Stimulated activated CD4-positive, alpha-beta T cell treated with anti-CD3 and anti-CD28 coated beads, Interleukin-1b, Interleukin-23, amount 100 ng/mL, for 48 hours (primary cell): Measurements from ENCODE around the gene PDZD7.

Source experiments
- DNase-seq: peaks from one replicate; pipeline ENCODE4 v3.0.0-alpha.2; 2020

PDZD7 gene

GRCh38 chr10:100962351-100963080, 68.4 kb downstream of the PDZD7 start:
- DNase-seq = no peak

GRCh38 chr10:100960251-100960650, 70.7 kb downstream of the PDZD7 start:
- no peak for DNase-seq
